ENCODE data around the gene FAM107A.

The FAM107A gene

DNA sequence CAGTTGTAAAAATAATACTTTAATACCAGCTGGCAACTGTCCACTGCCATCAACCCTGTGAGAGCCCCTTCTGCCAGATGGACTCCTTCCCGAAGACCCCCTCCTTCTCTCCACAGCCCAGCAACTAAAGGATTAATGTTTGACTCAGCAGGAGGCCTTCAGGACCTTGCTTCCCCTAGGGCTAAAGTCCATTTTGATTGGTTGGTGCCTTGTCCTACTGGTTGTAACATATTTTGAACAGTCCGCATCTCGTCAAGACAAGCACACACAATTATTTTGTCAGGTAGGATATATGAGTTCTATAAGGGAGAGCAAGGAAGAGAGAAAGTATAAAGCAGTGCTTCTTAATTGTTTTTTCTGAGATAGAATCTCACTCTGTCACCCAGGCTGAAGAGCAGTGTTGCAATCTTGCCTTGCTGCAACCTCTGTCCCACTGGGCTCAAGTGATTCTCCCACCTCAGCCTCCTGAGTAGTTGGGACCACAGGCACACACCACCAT lies 58.9 kb downstream of the FAM107A start:
- TF ChIP-seq, protein P1, sequence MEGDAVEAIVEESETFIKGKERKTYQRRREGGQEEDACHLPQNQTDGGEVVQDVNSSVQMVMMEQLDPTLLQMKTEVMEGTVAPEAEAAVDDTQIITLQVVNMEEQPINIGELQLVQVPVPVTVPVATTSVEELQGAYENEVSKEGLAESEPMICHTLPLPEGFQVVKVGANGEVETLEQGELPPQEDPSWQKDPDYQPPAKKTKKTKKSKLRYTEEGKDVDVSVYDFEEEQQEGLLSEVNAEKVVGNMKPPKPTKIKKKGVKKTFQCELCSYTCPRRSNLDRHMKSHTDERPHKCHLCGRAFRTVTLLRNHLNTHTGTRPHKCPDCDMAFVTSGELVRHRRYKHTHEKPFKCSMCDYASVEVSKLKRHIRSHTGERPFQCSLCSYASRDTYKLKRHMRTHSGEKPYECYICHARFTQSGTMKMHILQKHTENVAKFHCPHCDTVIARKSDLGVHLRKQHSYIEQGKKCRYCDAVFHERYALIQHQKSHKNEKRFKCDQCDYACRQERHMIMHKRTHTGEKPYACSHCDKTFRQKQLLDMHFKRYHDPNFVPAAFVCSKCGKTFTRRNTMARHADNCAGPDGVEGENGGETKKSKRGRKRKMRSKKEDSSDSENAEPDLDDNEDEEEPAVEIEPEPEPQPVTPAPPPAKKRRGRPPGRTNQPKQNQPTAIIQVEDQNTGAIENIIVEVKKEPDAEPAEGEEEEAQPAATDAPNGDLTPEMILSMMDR (IDR thresholded peaks at IDR 0.05; ENCODE audit: low read length, missing control alignments): no peak
- DNase-seq (ENCODE audit: low read depth): no peak

DNA sequence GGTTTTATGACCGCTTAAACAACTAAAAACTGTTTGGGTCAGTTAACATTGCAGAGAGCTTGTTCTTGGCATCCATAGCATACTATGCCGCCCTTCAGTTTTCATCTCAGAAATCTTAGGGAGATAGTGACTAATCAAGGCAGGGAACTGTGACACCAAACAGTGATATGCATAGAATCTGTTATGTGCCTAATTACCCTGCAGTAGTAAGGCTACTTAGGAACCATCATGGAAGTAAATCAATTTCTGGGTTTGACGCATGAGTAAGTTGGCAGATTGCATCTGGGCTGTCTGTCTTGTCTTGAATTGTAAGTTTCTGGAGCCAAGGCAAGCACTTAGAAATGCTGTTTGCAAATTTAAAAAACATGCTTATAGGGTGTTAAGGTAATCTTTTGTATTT lies 62.8 kb downstream of the FAM107A start:
- no peak for DNase-seq (ENCODE audit: low read depth)
- H3K4me3 ChIP-seq (replicated peaks; ENCODE audit: low read depth, low read length): no peak overlapping the region
- TF ChIP-seq, protein P1 (IDR thresholded peaks at IDR 0.05; ENCODE audit: low read length, missing control alignments): no peak

More for the DNA sequence above, 58.9 kb downstream of the FAM107A start:
- no peak overlapping the region for H3K4me3 ChIP-seq (replicated peaks; ENCODE audit: low read depth, low read length)
